ENCODE data around the gene LETMD1. TPM values are rescaled to one million over a fixed set of nuclear protein-coding genes. Genes with fewer than 3 reads are reported as not detected.
"Not testable (repeated sequence)": the region's sequence is repeated elsewhere in the genome, so short reads cannot be mapped to it uniquely, and the experiment has no call there.

LETMD1 gene
- total and polyA plus RNA-seq, 2 of the 8 experiments (the other 6 are each of a cell fraction or from before 2014, with no cell fraction given) = 39.4 to 65.3 TPM

- H3K23me2 ChIP-seq (ENCODE audit: low read depth, low read length); H2BK5ac ChIP-seq (ENCODE audit: low read depth, low read length); H4K91ac ChIP-seq (replicated peaks; ENCODE audit: insufficient read length, low read length); H2BK20ac ChIP-seq (ENCODE audit: low read length); H3K27ac ChIP-seq (ENCODE audit: low read depth, low read length); H4K20me1 ChIP-seq (replicated peaks in 1 of 2; ENCODE audit: control insufficient read depth in 1 of 2, insufficient read depth in 2 of 2, low read length in 2 of 2); H3K9me3 ChIP-seq (ENCODE audit: insufficient read depth in 2 of 2, low read depth in 1 of 2, low read length in 1 of 2); H4K8ac ChIP-seq (ENCODE audit: extremely low read depth, insufficient read depth, low read length); H3K18ac ChIP-seq (ENCODE audit: extremely low read depth, low read length); POLR2A ChIA-PET (ENCODE audit: partially characterized antibody); H3K56ac ChIP-seq (replicated peaks; ENCODE audit: insufficient read length, low read depth, low read length); H2BK120ac ChIP-seq (replicated peaks; ENCODE audit: low read depth, low read length); H3K4me3 ChIP-seq (ENCODE audit: extremely low read depth in 1 of 4, insufficient read depth in 2 of 4, low read depth in 3 of 4, low read length in 4 of 4); H4K5ac ChIP-seq (ENCODE audit: insufficient read length, low read depth, low read length); H3K36me3 ChIP-seq (ENCODE audit: control insufficient read depth in 2 of 4, insufficient read depth in 4 of 4, low read length in 3 of 4); H3K4me1 ChIP-seq (replicated peaks in 1 of 4; ENCODE audit: control insufficient read depth in 3 of 4, insufficient read depth in 4 of 4, low read length in 3 of 4); DNase-seq (ENCODE audit: low read depth in 1 of 2, low spot score in 2 of 2); H3K27me3 ChIP-seq (replicated peaks in 1 of 4; ENCODE audit: control insufficient read depth in 3 of 4, extremely low read depth in 1 of 4, insufficient read depth in 3 of 4, low read length in 3 of 4); H3K23ac ChIP-seq (ENCODE audit: insufficient read length); H3K4me2 ChIP-seq (ENCODE audit: insufficient read depth in 1 of 2, low read depth in 2 of 2, low read length in 2 of 2); H2AFZ ChIP-seq (ENCODE audit: low read length); H2BK15ac ChIP-seq (ENCODE audit: low read length); H3K14ac ChIP-seq (ENCODE audit: insufficient read length); FAIRE-seq; H2BK12ac ChIP-seq (ENCODE audit: low read depth, low read length); CTCF ChIA-PET (ENCODE audit: partially characterized antibody); H3K9ac ChIP-seq (replicated peaks in 1 of 4; ENCODE audit: extremely low read depth in 1 of 4, low read depth in 3 of 4, low read length in 3 of 4); H3K4ac ChIP-seq (replicated peaks; ENCODE audit: insufficient read length, low read depth, low read length); H2AK5ac ChIP-seq (ENCODE audit: low read depth, low read length): not testable (repeated sequence)
- H3K79me1 ChIP-seq (ENCODE audit: low read depth, low read length) = peaks cover 11% of the 10 kb centered on the region
- H3K79me2 ChIP-seq (ENCODE audit: control insufficient read depth in 1 of 2, insufficient read depth in 2 of 2, low read length in 2 of 2) = peaks cover 9 to 51% of the 10 kb centered on the region in 2 experiments; a peak in 3 of 4 replicates
- WGBS, 2 experiments (ENCODE audit: extremely low coverage in 1 of 2, insufficient coverage in 1 of 2, insufficient read length in 1 of 2, insufficient replicate concordance in 2 of 2, low coverage in 1 of 2, low lambda C conversion rate in 2 of 2, missing lambda C conversion rate in 1 of 2) = 98% methylated on average over 6 of the region's 6 CpGs; no CpG with 5 or more reads in 1 of the 2 experiments
These were observed 30.7 kb downstream of the LETMD1 start for GRCh38 chr12:51078866-51079265.
